ENCODE results near the gene SRGAP3. TPM values are rescaled to one million over a fixed set of nuclear protein-coding genes. Genes with fewer than 3 reads are reported as not detected.
"Not testable (repeated sequence)": the region's sequence is repeated elsewhere in the genome, so short reads cannot be mapped to it uniquely, and the experiment has no call there.

The SRGAP3 gene
- total RNA-seq, 1 experiment from 2014 or later: 0.69 TPM

- DNase-seq (ENCODE audit: low spot score): no peak
- ChIA-PET POLR2A (ENCODE audit: low non-redundant PET) (no interaction called here), CTCF (no interaction called here)
- Histone ChIP-seq H3K36me3 (ENCODE audit: insufficient read depth, low read length, poor library complexity, severe bottlenecking) (no peaks in the 10 kb centered on the region), H3K4me3 (ENCODE audit: low read depth, low read length, poor library complexity, severe bottlenecking) (no peak overlapping the region), H3K27ac (ENCODE audit: low read depth, low read length, poor library complexity, severe bottlenecking) (no peak overlapping the region), H3K9me3 (ENCODE audit: low read depth, low read length, poor library complexity, severe bottlenecking) (no peaks in the 10 kb centered on the region), H3K27me3 (replicated peaks; ENCODE audit: insufficient read depth, low read depth, low read length, poor library complexity) (peaks cover 20% of the 10 kb centered on the region), H3K4me1 (ENCODE audit: insufficient read depth, low read length, poor library complexity, severe bottlenecking) (no peaks in the 10 kb centered on the region)
- intact Hi-C loops (cut with micrococcal nuclease; ENCODE audit: unreplicated experiment): no loop called here
- no peak for TF ChIP-seq CTCF (conservative IDR thresholded peaks at IDR 0.05; ENCODE audit: low read depth, low read length)
- TF ChIP-seq EZH2 (IDR thresholded peaks at IDR 0.05; ENCODE audit: borderline replicate concordance, low read depth, low read length, poor library complexity, severe bottlenecking): no peak
- BruUV-seq (replicated peaks): no TSS peak
Observed at GRCh38 chr3:9295007-9295406, 45.6 kb upstream of the SRGAP3 start.

DNA sequence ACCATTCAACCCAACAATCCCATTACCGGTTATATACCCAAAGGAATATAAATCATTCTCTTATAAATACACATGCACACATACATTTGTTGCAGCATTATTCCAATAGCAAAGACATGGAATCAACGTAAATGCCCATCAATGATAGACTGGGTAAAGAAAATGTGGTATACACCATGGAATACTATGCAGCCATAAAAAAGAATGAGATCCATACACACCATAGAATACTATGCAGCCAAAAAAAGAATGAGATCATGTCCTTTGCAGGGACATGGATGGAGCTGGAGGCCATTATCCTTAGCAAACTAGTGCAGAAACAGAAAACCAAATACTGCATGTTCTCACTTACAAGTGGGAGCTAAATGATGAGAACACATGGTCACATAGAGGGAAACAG is 44.5 kb upstream of the SRGAP3 start:
- H3K27me3 ChIP-seq (replicated peaks; ENCODE audit: insufficient read depth, low read depth, low read length, poor library complexity): peaks cover 20% of the 10 kb centered on the region
- H3K4me3 ChIP-seq (ENCODE audit: low read depth, low read length, poor library complexity, severe bottlenecking); H3K36me3 ChIP-seq (ENCODE audit: insufficient read depth, low read length, poor library complexity, severe bottlenecking); DNase-seq (ENCODE audit: low spot score); H3K4me1 ChIP-seq (ENCODE audit: insufficient read depth, low read length, poor library complexity, severe bottlenecking); CTCF ChIA-PET; intact Hi-C loops (cut with micrococcal nuclease; ENCODE audit: unreplicated experiment); H3K27ac ChIP-seq (ENCODE audit: low read depth, low read length, poor library complexity, severe bottlenecking); POLR2A ChIA-PET (ENCODE audit: low non-redundant PET); BruUV-seq (replicated peaks); H3K9me3 ChIP-seq (ENCODE audit: low read depth, low read length, poor library complexity, severe bottlenecking): not testable (repeated sequence)

- intact Hi-C loops (cut with micrococcal nuclease; ENCODE audit: unreplicated experiment): no loop called here
- Histone ChIP-seq H3K4me1 (ENCODE audit: insufficient read depth, low read length, poor library complexity, severe bottlenecking) (no peaks in the 10 kb centered on the region), H3K36me3 (ENCODE audit: insufficient read depth, low read length, poor library complexity, severe bottlenecking) (no peaks in the 10 kb centered on the region), H3K9me3 (ENCODE audit: low read depth, low read length, poor library complexity, severe bottlenecking) (no peaks in the 10 kb centered on the region), H3K27me3 (replicated peaks; ENCODE audit: insufficient read depth, low read depth, low read length, poor library complexity) (peaks cover 20% of the 10 kb centered on the region), H3K4me3 (ENCODE audit: low read depth, low read length, poor library complexity, severe bottlenecking) (no peak overlapping the region), H3K27ac (ENCODE audit: low read depth, low read length, poor library complexity, severe bottlenecking) (no peak overlapping the region)
- DNase-seq (ENCODE audit: low spot score): no peak
- BruUV-seq (replicated peaks): no TSS peak
- POLR2A ChIA-PET (ENCODE audit: low non-redundant PET): no interaction called here
- CTCF ChIA-PET: no interaction called here
- TF ChIP-seq EZH2 (IDR thresholded peaks at IDR 0.05; ENCODE audit: borderline replicate concordance, low read depth, low read length, poor library complexity, severe bottlenecking) (no peak), CTCF (conservative IDR thresholded peaks at IDR 0.05; ENCODE audit: low read depth, low read length) (no peak)
Observed at GRCh38 chr3:9293076-9293475, 43.6 kb upstream of the SRGAP3 start.

DNA sequence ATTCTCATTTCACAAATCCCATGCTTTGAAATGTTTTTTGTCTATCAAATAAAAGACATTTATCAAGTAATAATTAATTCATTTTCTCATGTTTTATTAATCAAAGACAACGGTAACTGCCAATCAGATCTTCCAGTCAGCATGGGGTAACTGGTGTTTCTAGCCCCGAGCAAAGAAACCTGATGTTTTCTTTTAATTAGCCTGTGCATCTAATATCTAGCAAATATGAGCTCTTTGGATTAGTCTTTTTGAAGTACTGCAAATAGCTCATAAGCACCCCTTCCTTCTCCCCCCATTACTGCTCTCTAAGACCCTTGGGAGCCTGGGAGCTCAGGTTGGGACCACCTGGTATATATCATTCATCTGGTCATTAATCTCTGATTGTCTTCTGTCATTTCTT is 43.1 kb upstream of the SRGAP3 start:
- H3K9me3 ChIP-seq (ENCODE audit: low read depth, low read length, poor library complexity, severe bottlenecking): no peaks in the 10 kb centered on the region
- peaks cover 20% of the 10 kb centered on the region for H3K27me3 ChIP-seq (replicated peaks; ENCODE audit: insufficient read depth, low read depth, low read length, poor library complexity)
- H3K36me3 ChIP-seq (ENCODE audit: insufficient read depth, low read length, poor library complexity, severe bottlenecking): no peaks in the 10 kb centered on the region
- no peak for DNase-seq (ENCODE audit: low spot score)
- no peak overlapping the region for H3K27ac ChIP-seq (ENCODE audit: low read depth, low read length, poor library complexity, severe bottlenecking)
- no peak overlapping the region for H3K4me3 ChIP-seq (ENCODE audit: low read depth, low read length, poor library complexity, severe bottlenecking)
- BruUV-seq (replicated peaks): no TSS peak
- TF ChIP-seq EZH2 (IDR thresholded peaks at IDR 0.05; ENCODE audit: borderline replicate concordance, low read depth, low read length, poor library complexity, severe bottlenecking) (no peak), CTCF (conservative IDR thresholded peaks at IDR 0.05; ENCODE audit: low read depth, low read length) (no peak)
- intact Hi-C loops (cut with micrococcal nuclease; ENCODE audit: unreplicated experiment): no loop called here
- CTCF ChIA-PET: no interaction called here
- no peaks in the 10 kb centered on the region for H3K4me1 ChIP-seq (ENCODE audit: insufficient read depth, low read length, poor library complexity, severe bottlenecking)
- POLR2A ChIA-PET (ENCODE audit: low non-redundant PET): no interaction called here

Data from A673 (cell line).